ENCODE results near the gene TMEM72.
A peak's percentile ranks its signal among the peaks of the same experiment; 100 is the strongest.

TMEM72 gene

GRCh38 chr10:44955413-44956070 is 44.4 kb downstream of the TMEM72 start:
- DNase-seq (ENCODE audit: low read depth): no peak

- no peak for DNase-seq (ENCODE audit: low read depth)
These were observed 45.1 kb downstream of the TMEM72 start for GRCh38 chr10:44956226-44956625.

GRCh38 chr10:44956717-44957706 is 45.9 kb downstream of the TMEM72 start:
- DNase-seq (ENCODE audit: low read depth): no peak

- DNase-seq (ENCODE audit: low read depth): no peak
These were observed 47.2 kb downstream of the TMEM72 start for GRCh38 chr10:44958196-44958897.

GRCh38 chr10:44958898-44959246 is 47.7 kb downstream of the TMEM72 start:
- no peak for DNase-seq (ENCODE audit: low read depth)

- peak; percentile 83 for DNase-seq (ENCODE audit: low read depth)
These were observed 48.3 kb downstream of the TMEM72 start, which contains the start of gene RASSF4 for GRCh38 chr10:44959247-44960087. TSS of gene RASSF4 (plus strand) at chr10:44959802. CDS start at chr10:44970203, 10,401 bp downstream.

GRCh38 chr10:44960088-44960460 is 48.9 kb downstream of the TMEM72 start:
- DNase-seq (ENCODE audit: low read depth): no peak

GRCh38 chr10:44960482-44961229 is 49.5 kb downstream of the TMEM72 start:
- DNase-seq (ENCODE audit: low read depth): no peak

- DNase-seq (ENCODE audit: low read depth): no peak
These were observed 50.1 kb downstream of the TMEM72 start for GRCh38 chr10:44961230-44961571.

GRCh38 chr10:44961931-44962750 is 51.0 kb downstream of the TMEM72 start:
- DNase-seq (ENCODE audit: low read depth): no peak

- DNase-seq (ENCODE audit: low read depth): no peak
These were observed 52.0 kb downstream of the TMEM72 start for GRCh38 chr10:44962870-44963738.

GRCh38 chr10:44963772-44964633 is 52.9 kb downstream of the TMEM72 start:
- DNase-seq (ENCODE audit: low read depth): no peak

- no peak for DNase-seq (ENCODE audit: low read depth)
These were observed 54.0 kb downstream of the TMEM72 start for GRCh38 chr10:44965104-44965503.

- DNase-seq (ENCODE audit: low read depth): no peak
These were observed 54.5 kb downstream of the TMEM72 start for GRCh38 chr10:44965651-44966097.

GRCh38 chr10:44966129-44966815 is 55.1 kb downstream of the TMEM72 start:
- DNase-seq (ENCODE audit: low read depth): no peak

GRCh38 chr10:44966816-44967509 is 55.8 kb downstream of the TMEM72 start:
- DNase-seq (ENCODE audit: low read depth): no peak

- DNase-seq (ENCODE audit: low read depth): no peak
These were observed 56.5 kb downstream of the TMEM72 start for GRCh38 chr10:44967616-44968015.

Data from stimulated activated CD8-positive, alpha-beta memory T cell treated with anti-CD3 and anti-CD28 coated beads, Interleukin-15, amount 100 ng/mL, for 1 hour (primary cell).